Endothelial cell of umbilical vein (primary cell): Measurements from ENCODE around the gene SPAG16. TPM values are rescaled to one million over a fixed set of nuclear protein-coding genes. Genes with fewer than 3 reads are reported as not detected.

Experiments
- BruUV-seq: library from RNA; stranded (reverse); fragments of 400-500 nt; replicated peaks from 2 replicates; lab custom pipeline; 2021; lab: Mats Ljungman, UMichigan
- CTCF ChIA-PET: fragments of 300-600, 350-600 bp; sonication (Branson Sonifier 250); formaldehyde crosslinking; loops from one replicate; lab custom pipeline; 2021; ENCODE audit warnings: antibody characterized with exemption, inconsistent platforms; lab: Charles Lee
- POLR2A ChIA-PET: fragments of 300-600, 350-600 bp; sonication (Branson Sonifier 250); formaldehyde crosslinking; loops from one replicate; lab custom pipeline; 2021; ENCODE audit warnings: antibody characterized with exemption, inconsistent platforms; lab: Charles Lee
- DNase-seq: peaks from one replicate; pipeline ENCODE4 v3.0.0-alpha.2; 2011; ENCODE audit warnings: low read depth, low spot score
- FAIRE-seq: peaks from 2 replicates; lab custom pipeline; 2011; peaks lifted over from hg19 to GRCh38; lab: Jason Lieb, UNC
- H2AFZ ChIP-seq: 2 replicates; pipeline ENCODE4 v1.6.0; 2012; ENCODE audit warnings: low read depth, low read length, control low read depth, inconsistent platforms
- H3K27ac ChIP-seq: 2 replicates; pipeline ENCODE4 v1.5.1; 2011; ENCODE audit warnings: low read depth, mild to moderate bottlenecking, control low read depth, low read length, moderate library complexity; ENCODE audit not compliant: insufficient read depth
- H3K27me3 ChIP-seq, 2 experiments: 2 replicates each; pipeline versions ENCODE4 v1.6.0 to v1.6.1; 2011; ENCODE audit warnings: low read length in 2 of 2, mixed read lengths in 1 of 2; ENCODE audit not compliant: control insufficient read depth in 2 of 2, insufficient read depth in 2 of 2
- H3K36me3 ChIP-seq, 2 experiments: 2 replicates in 1 of 2; 3 replicates in 1 of 2; pipeline ENCODE4 v1.5.1; 2011; ENCODE audit warnings: low read length in 2 of 2, mild to moderate bottlenecking in 1 of 2, moderate library complexity in 1 of 2; ENCODE audit not compliant: control insufficient read depth in 2 of 2, insufficient read depth in 2 of 2; ENCODE audit errors: extremely low read depth in 1 of 2
- H3K4me1 ChIP-seq: 3 replicates; pipeline ENCODE4 v1.5.1; 2011; ENCODE audit warnings: mild to moderate bottlenecking, low read length; ENCODE audit not compliant: control insufficient read depth, insufficient read depth; ENCODE audit errors: extremely low read depth
- H3K4me2 ChIP-seq: 2 replicates; pipeline ENCODE4 v1.6.1; 2011; ENCODE audit warnings: low read length, control low read depth, mixed read lengths; ENCODE audit not compliant: insufficient read depth
- H3K4me3 ChIP-seq, 3 experiments: fragments of 200-600 bp in 1 of 3; sonication (generic), shearing (Covaris generic) in 1 of 3; replicated peaks in 1 of 3; 2 replicates each; pipeline ENCODE4 v1.5.1; 2011 to 2016; ENCODE audit warnings: control low read depth in 3 of 3, low read length in 3 of 3, mild to moderate bottlenecking in 2 of 3, inconsistent platforms in 1 of 3, low read depth in 1 of 3, moderate library complexity in 1 of 3; ENCODE audit not compliant: insufficient read depth in 1 of 3
- H3K79me2 ChIP-seq: 2 replicates; pipeline ENCODE4 v1.6.0; 2012; ENCODE audit warnings: low read length, inconsistent platforms; ENCODE audit not compliant: control insufficient read depth, insufficient read depth
- H3K9ac ChIP-seq: replicated peaks from 2 replicates; pipeline ENCODE3; 2011; ENCODE audit warnings: low read length, control low read depth; ENCODE audit not compliant: insufficient read depth; ENCODE audit errors: extremely low read depth
- H3K9me1 ChIP-seq: replicated peaks from 3 replicates; pipeline ENCODE4 v1.6.0; 2011; ENCODE audit warnings: mild to moderate bottlenecking, low read length; ENCODE audit not compliant: control insufficient read depth, insufficient read depth; ENCODE audit errors: extremely low read depth
- H3K9me3 ChIP-seq: replicated peaks from 2 replicates; pipeline ENCODE4 v1.5.1; 2012; ENCODE audit warnings: low read length, inconsistent platforms; ENCODE audit not compliant: control insufficient read depth, insufficient read depth
- H4K20me1 ChIP-seq: replicated peaks from 2 replicates; pipeline ENCODE3; 2011; ENCODE audit warnings: mild to moderate bottlenecking, low read length; ENCODE audit not compliant: control insufficient read depth, insufficient read depth; ENCODE audit errors: extremely low read depth
- CTCF ChIP-seq, 2 donors: IDR thresholded peaks; 1 replicate in 1 of 2; 2 replicates in 1 of 2; pipeline ENCODE4 v1.5.1; 2011; ENCODE audit warnings: low read length in 2 of 2, mild to moderate bottlenecking in 2 of 2, moderate library complexity in 2 of 2, control low read depth in 1 of 2, inconsistent platforms in 1 of 2, low read depth in 1 of 2; ENCODE audit not compliant: insufficient read depth in 1 of 2; ENCODE audit errors: extremely low read depth in 1 of 2
- EZH2 ChIP-seq: IDR thresholded peaks from 2 replicates; pipeline ENCODE4 v1.6.1; 2012; ENCODE audit warnings: borderline replicate concordance, low read depth, mild to moderate bottlenecking, moderate library complexity, low read length, inconsistent platforms; ENCODE audit not compliant: severe bottlenecking
- FOS ChIP-seq: IDR thresholded peaks from 2 replicates; pipeline ENCODE4 v1.6.1; 2011; ENCODE audit warnings: mild to moderate bottlenecking, low read length, moderate library complexity, borderline replicate concordance; ENCODE audit not compliant: insufficient read depth
- GATA2 ChIP-seq: IDR thresholded peaks from 2 replicates; pipeline ENCODE4 v1.7.0; 2011; ENCODE audit warnings: low read depth, mild to moderate bottlenecking, moderate library complexity, mixed read lengths, low read length; ENCODE audit not compliant: insufficient read length, insufficient read depth
- JUN ChIP-seq: IDR thresholded peaks from 2 replicates; pipeline ENCODE4 v1.6.1; 2011; ENCODE audit warnings: borderline replicate concordance, low read depth; ENCODE audit not compliant: insufficient read length, insufficient read depth
- MAX ChIP-seq: IDR thresholded peaks from 2 replicates; pipeline ENCODE4 v1.6.1; 2011; ENCODE audit not compliant: insufficient read depth, insufficient read length
- MYC ChIP-seq: IDR thresholded peaks from one replicate; pipeline ENCODE4 v1.6.1; 2011; ENCODE audit warnings: mild to moderate bottlenecking, low read depth, low read length
- POLR2A ChIP-seq: IDR thresholded peaks from 2 replicates; pipeline ENCODE4 v1.6.1; 2012; ENCODE audit warnings: low read depth, mild to moderate bottlenecking, control low read depth, low read length
- POLR2AphosphoS5 ChIP-seq: IDR thresholded peaks from 2 replicates; pipeline ENCODE4 v1.6.1; 2012; ENCODE audit warnings: low read depth, mild to moderate bottlenecking, control low read depth, low read length, moderate library complexity; ENCODE audit not compliant: insufficient read depth
- dilution Hi-C: fragments of 300-500 bp; cut with MboI; formaldehyde crosslinking; loops from one replicate; pipeline ENCODE4 v1.15.0; 2019; ENCODE audit warnings: low sequenced_read_pairs; ENCODE audit not compliant: extremely low pct_ligation_motif_present
- intact Hi-C: fragments of 100-400 bp; cut with micrococcal nuclease; formaldehyde crosslinking; loops from one replicate; pipeline ENCODE4 v1.10.0; 2022
- polyA plus RNA-seq, 4 experiments: library from polyadenylated mRNA; depleted of rRNA in 3 of 4; stranded (reverse) in 3 of 4; unstranded in 1 of 4; fragments of >200 nt; gene quantifications; 2 replicates each; pipeline versions ENCODE4 v1.2.1 to v1.2.3, GENCODE V29; 2011 to 2012; ENCODE audit warnings: missing spikeins in 1 of 4
- total RNA-seq: library from RNA; stranded (reverse); gene quantifications from 2 replicates; pipeline ENCODE4 v1.2.3, GENCODE V29; 2021

Gene SPAG16
- total and polyA plus RNA-seq, 2 donors (not counting 3 experiments of a cell fraction or from before 2014, with no cell fraction given): 4.0 to 7.7 TPM

DNA sequence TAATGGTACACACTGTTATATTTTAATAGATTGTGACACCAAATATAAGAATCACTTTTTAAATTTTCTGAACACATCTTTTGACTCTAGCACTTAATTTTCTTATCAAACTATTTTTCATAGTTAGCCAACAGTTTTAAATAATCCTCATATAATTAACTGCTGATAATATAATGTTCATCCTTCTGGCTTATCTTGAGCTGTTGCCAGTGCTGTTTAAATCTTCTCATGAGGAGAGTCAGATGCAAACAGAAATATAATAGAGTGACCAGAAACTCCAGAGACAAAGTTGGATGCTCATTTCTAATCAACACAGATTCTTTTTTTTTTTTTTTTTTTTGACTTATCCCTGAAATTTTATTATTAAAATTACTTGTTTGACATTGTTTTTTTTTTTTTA, 282.6 kb downstream of the SPAG16 start:
- Histone ChIP-seq H3K4me2 (no peak overlapping the region), H3K9me3 (peaks cover 2% of the 10 kb centered on the region), H2AFZ (no peak overlapping the region), H3K27me3 (no peaks in the 10 kb centered on the region), H3K27ac (no peak overlapping the region), H4K20me1 (no peaks in the 10 kb centered on the region), H3K4me1 (no peaks in the 10 kb centered on the region), H3K36me3 (no peaks in the 10 kb centered on the region), H3K4me3 (no peak overlapping the region), H3K9me1 (no peaks in the 10 kb centered on the region), H3K79me2 (no peaks in the 10 kb centered on the region), H3K9ac (no peak overlapping the region)
- ChIA-PET POLR2A (no interaction called here), CTCF (no interaction called here)
- intact Hi-C loops (no loop called here), dilution Hi-C loops (no loop called here)
- TF ChIP-seq POLR2A (no peak), FOS (no peak), CTCF (IDR thresholded peaks at IDR 0.05; ENCODE audit: extremely low read depth in 1 of 2, insufficient read depth in 1 of 2, low read depth in 1 of 2, low read length in 2 of 2) (no peak), MAX (no peak), EZH2 (no peak), GATA2 (no peak), MYC (no peak), JUN (no peak), POLR2AphosphoS5 (no peak)
- no peak for FAIRE-seq
- BruUV-seq: no TSS peak
- DNase-seq: no peak
